GM19397 (cell line): ENCODE data around the gene LPAR2.
"Not testable (repeated sequence)": the region's sequence is repeated elsewhere in the genome, so short reads cannot be mapped to it uniquely, and the experiment has no call there.

Experiments used
- ATAC-seq: cut with Tn5 transposase; IDR thresholded peaks from one replicate; pipeline ENCODE4 v1.9.1; 2021; ENCODE audit warnings: mild to moderate bottlenecking, moderate library complexity; ENCODE audit not compliant: unreplicated experiment

Gene LPAR2

DNA sequence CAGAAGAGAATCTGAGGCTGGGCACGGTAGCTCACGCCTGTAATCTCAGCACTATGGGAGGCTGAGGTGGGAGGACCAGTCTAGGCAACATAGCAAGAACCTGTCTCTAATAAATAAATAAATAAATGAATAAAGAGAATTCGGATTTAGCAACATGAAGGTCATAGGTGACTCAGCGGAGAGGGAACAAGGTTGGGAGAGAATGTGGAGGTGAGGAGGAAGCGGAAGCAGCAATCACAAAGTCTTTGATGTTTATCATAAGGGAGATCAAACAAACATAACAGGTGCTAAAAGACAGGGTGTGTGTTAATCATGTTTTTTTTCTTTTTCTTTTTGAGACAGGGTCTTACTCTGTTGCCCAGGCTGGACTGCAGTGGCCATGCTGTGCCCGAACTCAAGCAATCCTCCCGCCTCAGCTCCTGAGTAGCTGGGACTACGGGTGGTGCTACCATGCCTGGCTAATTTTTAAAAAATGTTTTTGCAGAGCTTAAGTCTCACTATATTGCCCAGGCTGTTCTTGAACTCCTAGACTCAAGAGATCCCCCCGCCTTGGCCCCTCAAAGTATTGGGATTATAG lies 25.8 kb downstream of the LPAR2 start:
- no peak for ATAC-seq

DNA sequence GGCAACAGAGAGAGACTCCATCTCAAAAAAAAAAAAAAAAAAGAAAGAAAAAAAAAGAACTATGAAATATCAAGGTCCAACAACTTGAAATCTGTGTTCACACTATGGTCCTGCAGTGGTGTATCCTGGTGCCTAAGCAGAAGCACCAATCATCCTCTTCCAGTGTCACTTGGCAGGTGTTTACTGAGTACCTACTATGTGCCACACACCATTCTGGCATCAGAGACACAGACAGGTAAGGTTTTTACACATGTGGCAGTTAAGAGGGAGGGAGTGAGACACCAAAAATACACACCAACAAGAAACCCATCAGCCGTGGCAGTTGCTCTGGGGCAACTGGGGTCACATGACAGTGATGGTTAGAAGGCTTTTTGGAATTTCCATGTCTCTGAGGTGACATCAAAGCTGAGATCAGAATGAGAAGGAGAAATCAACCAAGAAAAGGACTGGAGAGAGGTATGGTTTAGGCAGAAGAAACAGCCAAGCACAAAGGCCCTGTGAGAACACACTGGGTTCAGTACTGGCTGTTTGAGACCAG lies 27.2 kb downstream of the LPAR2 start:
- no peak for ATAC-seq

DNA sequence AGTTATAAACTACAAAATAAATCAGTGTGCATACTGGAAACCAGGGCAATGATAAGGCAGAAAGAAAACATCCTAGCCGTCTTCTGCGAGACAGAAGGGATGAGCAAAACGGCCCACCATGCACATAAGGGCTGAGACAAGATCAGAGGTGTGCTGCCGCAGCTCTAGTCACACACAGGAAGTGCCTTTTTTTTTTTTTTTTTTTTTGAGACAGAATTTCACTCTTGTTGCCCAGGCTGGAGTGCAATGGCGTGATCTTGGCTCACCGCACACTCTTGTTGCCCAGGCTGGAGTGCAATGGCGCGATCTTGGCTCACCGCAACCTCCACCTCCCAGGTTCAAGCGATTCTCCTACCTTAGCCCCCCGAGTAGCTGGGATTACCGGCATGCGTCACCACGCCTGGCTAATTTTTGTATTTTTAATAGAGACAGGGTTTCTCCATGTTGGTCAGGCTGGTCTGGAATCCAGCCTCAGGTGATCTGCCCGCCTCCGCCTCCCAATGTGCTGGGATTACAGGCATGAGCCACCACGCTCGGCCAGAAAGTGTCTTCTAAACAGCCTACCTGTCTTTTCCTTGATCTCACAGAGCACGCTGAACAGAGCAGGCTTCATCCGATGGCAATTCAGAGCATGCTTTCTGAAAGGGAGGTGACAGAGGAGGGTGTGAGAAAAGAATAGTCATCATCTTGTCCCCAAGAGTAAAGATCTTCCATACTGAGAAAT lies 29.1 kb downstream of the LPAR2 start:
- not testable (repeated sequence) for ATAC-seq

DNA sequence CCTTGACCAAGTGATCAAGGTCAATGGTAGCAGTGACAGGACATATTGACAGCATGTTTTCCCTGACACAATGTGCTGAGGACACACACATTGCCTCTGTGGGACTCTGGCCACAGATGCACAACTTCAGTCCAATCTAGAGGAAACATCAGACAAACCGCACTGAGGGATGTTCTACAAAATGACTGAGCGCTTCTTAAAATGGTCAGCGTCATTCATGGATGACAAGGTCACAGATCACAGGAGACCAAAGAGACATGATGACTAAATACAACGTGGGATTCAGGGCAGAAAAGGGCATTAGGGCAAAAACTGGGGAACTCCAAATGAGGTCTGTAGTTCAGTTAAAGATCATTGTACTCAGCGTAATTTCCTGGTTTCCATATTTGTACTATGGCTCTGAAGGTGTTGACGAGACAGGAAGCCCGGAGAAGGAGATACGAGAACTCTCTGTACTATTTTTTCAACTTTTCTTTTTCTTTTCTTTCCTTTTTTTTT lies 30.2 kb downstream of the LPAR2 start:
- ATAC-seq, result peak; percentile 66

DNA sequence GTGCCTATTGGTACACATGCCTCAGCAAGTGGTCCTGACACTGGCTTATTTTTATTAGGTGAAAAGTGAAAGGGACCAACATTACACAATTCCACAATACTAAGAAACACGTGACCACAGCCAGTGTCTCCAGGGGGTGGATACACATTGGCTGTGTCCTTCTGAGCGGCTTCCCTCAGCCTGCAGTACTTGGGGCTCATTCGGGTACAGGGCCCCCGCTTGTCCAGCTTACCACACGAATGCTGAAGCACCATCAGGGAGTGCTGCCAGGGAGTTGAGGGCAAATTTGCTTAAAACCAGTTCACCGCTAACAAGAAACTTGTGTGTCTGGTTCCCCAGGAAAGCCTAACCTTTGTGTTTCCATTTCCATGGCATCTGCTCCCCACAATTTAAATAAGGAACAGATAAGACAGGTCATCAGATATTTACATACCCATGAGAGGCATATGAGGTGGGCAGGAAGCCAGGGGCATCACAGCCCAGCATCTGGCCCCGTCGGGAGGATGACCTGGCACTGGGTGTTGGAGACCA lies 32.8 kb downstream of the LPAR2 start:
- ATAC-seq, result no peak

DNA sequence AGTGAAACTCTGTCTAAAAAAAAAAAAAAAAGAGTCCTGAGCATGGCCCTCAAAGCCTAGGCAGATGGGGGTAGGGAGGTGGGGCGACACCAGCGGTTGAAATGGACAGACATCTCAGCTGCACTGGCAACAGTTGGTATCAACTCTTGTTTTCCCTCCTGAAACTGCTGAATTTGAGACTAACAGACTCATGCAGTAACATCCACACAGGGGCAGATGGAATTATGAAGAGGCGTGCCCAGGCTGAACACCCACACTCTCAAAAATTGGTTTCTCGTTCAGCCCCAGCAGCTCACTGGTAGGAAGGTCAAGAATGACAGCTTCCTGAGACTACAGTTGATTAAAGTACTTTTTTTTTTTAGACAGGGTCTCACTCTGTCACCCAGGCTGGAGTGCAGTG lies 33.6 kb downstream of the LPAR2 start:
- ATAC-seq, result no peak

DNA sequence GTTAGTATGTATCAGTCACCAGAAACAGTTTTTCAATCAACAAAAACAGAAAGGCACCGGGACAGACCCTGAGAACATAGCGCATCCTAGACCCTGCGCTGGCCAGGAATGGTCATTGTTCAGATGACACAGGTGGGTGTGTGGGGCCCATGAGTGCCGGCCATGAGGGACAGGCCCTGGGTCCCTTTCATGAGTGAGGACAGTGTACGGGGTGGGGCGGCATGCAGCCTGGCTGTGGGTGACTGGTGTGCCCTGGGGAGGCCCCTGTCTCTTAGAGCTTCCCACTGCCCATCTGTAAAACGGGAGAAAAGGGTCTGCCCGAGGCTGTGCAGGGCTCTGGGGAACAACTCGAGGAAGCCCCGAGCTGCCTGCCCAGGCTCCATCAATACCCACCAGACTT lies 35.3 kb downstream of the LPAR2 start:
- no peak for ATAC-seq

DNA sequence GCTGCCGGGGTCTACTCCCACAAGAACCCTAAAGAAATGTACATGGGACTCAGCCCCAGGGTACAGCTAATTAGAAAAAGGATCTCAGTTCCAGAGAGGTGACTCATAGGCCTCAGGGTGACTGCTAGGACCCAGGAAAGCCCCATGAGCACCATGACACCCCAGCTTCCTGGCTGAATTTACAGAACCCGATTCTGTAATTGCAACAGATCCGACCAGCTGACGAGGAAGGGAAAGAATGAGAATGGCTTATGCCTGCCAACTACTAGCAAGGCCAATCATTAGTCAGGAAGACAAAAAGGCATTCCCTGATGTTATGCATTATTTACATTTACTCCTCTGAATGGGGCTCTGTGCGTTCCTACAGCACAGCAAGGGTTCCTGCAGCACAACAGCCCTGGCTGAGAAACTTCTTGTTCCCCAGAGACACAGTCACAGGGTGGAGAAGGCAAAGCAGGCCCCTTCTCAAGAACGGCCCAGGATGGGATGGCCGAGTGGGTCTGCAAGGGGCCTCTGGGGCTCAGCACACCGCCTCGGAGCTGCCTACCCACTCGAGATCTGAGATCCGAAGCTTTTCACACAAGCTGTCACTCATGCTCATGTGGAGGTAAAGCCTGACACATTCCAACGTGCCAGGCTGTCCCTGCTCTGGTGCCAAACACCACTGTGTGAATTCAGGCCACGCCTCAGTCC lies 36.7 kb downstream of the LPAR2 start:
- ATAC-seq, result no peak

DNA sequence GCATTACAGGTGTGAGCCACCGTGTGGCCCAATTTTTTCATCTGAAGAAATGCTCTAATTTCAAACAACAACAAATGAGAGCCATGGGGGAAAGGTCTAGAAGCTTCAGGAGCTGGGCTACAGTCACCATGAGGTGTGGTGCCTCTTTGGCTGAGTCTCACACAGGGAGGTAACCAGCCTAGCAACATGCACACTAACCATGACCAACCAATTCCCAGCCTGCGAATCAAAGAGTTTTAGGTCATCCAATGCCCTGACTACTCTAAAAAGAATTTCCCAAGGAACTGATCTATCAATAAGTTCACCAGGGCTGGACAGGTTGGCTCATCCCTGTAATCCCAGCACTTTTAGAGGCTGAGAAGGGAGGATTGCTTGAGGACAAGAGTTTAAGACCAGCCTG lies 39.5 kb downstream of the LPAR2 start:
- ATAC-seq, result no peak

DNA sequence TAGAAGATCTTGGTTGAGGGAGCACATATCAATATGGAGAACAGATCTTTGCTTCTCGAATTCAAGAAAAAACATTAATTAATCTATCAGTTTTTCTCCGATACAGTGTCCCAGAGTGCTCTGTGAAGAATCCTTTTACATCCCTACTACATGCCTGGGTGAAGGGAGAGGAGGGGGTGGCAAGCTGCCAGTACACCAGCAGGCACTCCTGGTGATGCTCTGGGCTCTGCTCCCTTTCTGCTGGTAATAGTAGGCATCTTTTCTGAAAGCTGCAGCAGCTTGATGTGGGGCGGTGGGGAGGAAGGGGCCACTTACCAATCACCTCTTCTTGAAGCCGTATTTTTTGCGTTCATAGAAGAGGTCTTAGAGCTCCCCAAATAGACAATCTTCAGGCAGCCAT lies 40.2 kb downstream of the LPAR2 start:
- ATAC-seq, result no peak

DNA sequence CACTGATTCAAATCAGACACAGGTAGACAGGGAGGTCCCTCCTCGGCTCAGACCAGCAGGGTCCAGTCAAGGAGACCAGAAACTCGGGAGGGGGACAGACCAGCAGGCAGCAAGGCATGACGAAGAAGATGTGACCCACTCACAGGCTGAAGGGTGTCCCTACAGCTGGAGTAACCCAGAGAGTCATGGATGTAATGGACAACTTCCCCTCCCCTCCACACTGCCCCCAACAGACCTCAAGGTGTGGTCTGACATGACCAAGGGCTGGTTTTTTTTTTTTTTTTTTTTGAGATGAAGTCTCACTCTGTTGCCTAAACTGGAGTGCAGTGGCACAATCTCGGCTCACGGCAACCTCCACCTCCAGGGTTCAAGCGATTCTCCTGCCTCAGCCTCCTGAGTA lies 43.7 kb downstream of the LPAR2 start:
- no peak for ATAC-seq

DNA sequence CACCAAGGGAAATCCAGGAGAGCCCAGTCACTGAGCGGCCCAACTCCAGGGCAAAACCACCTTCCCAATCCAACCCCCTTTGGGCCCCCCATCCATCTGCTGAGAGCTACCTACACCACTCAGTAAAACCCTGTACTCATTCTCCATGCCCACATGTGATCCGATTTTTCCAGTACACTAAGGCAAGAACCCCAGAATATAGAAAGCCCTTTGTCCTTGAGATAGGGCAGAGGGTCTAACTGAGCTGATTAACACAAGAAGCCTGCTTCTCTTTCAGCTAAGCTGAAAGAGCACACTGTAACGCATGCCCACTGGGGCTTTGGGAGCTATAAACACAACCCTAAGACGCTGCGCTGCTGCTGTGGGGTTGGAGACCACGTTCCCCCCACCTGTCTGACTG lies 45.5 kb downstream of the LPAR2 start:
- ATAC-seq, result no peak

DNA sequence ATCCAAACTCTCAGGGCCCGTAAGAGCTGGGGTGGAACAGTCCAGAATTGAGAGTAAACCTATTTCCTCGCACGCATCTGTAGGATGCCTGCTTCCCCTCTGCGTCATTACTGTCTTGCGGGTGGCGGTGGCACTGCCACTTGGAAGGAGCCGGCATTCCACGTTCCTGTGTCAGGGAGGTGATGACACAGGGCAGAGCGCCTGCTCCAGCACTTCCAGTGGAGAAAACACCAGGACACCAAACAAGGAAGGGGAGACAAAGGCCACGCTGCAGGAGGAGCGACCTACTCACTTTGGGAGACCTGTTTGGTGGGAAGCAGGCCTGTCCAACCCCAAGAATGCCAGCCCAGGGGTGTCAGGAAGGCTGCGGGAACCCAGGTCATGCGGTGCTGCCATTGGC lies 46.6 kb downstream of the LPAR2 start:
- ATAC-seq, result no peak

DNA sequence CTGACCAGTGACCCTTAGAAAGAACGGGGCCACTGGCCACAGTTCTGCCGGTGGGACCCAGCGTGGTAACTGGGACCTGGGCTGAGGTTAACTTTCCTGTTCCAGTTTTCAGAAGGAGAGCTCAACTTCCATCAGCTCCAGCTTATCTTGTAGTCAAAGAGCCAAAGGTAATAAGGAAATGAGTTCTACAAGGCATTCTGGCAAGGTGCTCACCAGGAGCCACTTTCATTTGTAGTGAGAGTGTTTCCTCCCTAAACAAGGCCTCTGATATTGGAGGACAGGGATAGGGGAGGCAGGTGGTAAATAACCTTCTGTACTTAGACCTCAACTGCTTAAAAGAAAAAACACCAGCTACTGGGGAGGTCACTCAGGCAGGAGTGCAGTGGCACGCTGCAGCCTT lies 47.6 kb downstream of the LPAR2 start:
- no peak for ATAC-seq

DNA sequence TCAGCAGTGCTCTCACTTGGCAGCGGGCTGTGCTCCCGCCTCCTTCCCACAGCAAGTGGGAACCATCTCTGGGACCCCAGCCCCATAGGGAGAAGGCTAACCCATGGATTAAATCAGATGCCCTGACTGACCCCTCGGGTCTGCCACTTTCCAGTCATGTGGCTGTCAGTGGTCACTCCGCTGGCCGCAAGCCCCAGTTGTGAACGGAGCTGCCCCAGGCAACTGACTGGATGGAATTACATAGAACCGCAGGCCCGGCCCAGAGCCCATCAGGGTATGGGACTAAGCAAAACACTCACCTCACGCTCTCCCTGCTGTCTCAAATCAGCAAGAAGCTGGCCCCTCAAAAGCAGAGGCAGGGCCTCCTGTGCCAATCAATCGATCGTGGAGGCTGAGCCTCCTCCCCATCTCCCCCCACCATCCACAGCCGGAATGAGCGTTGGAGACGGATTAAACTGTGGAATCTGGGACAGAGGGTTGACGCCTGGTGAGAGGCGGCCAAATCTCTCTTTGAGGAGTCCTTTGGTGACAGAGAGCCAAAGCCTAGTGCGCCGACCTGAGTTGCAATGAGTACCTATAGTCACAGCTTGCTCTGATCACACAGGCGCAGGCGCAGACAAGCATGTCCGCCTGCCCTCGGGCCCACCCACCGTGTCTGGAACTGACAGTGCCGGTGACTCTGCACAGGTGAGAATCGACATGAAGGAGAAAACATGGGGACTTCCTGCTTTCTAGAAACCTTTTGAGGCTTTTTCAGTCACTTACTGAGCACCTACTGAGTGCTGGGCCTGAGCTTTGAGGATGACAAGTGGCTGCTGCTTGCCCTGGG lies 48.3 kb downstream of the LPAR2 start:
- no peak for ATAC-seq

DNA sequence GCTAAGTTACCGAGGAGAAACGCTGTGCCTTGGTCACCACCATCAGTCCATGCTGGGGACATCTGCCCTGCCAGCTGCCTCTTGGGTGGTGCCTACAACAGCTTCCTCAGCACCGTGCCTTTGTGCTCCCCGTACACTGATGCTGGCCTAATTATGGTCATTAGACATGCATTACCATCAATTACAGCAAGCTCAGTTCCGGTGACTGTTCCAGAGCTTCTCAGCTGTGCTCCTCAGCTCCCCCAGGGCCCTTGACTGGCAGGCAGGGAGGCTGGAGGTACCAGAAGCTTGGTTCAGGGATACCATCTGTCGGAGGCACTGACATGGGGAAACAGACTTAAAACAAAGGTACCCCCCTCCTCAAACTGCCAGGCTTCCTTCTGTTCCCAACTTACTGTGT lies 49.8 kb downstream of the LPAR2 start:
- ATAC-seq, result no peak

DNA sequence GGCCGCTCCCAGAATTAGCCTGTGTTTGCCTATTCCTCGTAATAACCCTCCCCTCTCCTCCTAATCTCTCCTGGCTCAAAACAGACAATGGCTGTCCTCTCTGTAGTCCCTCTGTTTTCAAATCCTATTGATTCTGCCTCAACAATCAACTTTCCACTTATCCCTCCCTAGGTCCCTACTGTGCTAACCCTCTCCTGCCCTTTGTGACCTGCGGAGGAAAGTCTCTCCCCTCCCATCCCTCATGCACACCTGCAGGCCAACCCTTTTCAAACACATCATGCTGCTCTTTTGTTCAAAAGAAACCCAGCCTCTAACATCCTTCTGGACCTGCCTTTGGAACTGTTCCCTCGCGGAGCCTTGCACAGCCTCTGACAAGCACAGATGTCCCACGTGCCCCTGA lies 52.6 kb downstream of the LPAR2 start:
- ATAC-seq, result no peak
